ENCODE results near the gene GNB1L. TPM values are rescaled to one million over a fixed set of nuclear protein-coding genes. Genes with fewer than 3 reads are reported as not detected.

GNB1L gene
- total RNA-seq, 1 experiment from 2014 or later = 27.0 TPM

GRCh38 chr22:19892925-19893324 is 38.3 kb upstream of the GNB1L start:
- Histone ChIP-seq H2AFZ (ENCODE audit: low read length) (no peak overlapping the region), H4K20me1 (ENCODE audit: low read length) (no peaks in the 10 kb centered on the region), H3K4me2 (ENCODE audit: low read length) (no peak overlapping the region), H3K27ac (ENCODE audit: low read length) (no peak overlapping the region), H3K4me3 (ENCODE audit: low read length) (no peak overlapping the region), H3K79me2 (ENCODE audit: low read length) (no peaks in the 10 kb centered on the region), H3K27me3 (ENCODE audit: low read length) (no peaks in the 10 kb centered on the region), H3K36me3 (ENCODE audit: low read depth, low read length) (no peaks in the 10 kb centered on the region), H3K9me3 (ENCODE audit: low read length) (no peaks in the 10 kb centered on the region), H3K4me1 (ENCODE audit: insufficient read depth, low read length) (peaks cover 19% of the 10 kb centered on the region), H3K9me2 (replicated peaks; ENCODE audit: low read length) (no peaks in the 10 kb centered on the region), H3K9ac (ENCODE audit: low read length) (no peak overlapping the region), H3F3A (ENCODE audit: low read length, unreplicated experiment) (no peaks in the 10 kb centered on the region)
- intact Hi-C loops (cut with micrococcal nuclease) = no loop called here
- ChIA-PET CTCF (no interaction called here), POLR2A (ENCODE audit: unreplicated experiment) (no interaction called here)
- no peak for ATAC-seq
- TF ChIP-seq EZH2 (IDR thresholded peaks at IDR 0.05; ENCODE audit: low read length, unreplicated experiment) (no peak), EZH2phosphoT487 (IDR thresholded peaks at IDR 0.05; ENCODE audit: borderline replicate concordance, low read length) (no peak), CTCF (conservative IDR thresholded peaks at IDR 0.05; ENCODE audit: low read depth, low read length) (no peak)
- BruUV-seq (replicated peaks) = no TSS peak
- DNase-seq = no peak

GRCh38 chr22:19892257-19892879 is 37.7 kb upstream of the GNB1L start:
- DNase-seq = no peak
- Histone ChIP-seq H3K79me2 (ENCODE audit: low read length) (no peaks in the 10 kb centered on the region), H3K27ac (ENCODE audit: low read length) (peak overlapping the region; percentile 54), H3K27me3 (ENCODE audit: low read length) (no peaks in the 10 kb centered on the region), H3K9me3 (ENCODE audit: low read length) (no peaks in the 10 kb centered on the region), H3F3A (ENCODE audit: low read length, unreplicated experiment) (no peaks in the 10 kb centered on the region), H3K9me2 (replicated peaks; ENCODE audit: low read length) (no peaks in the 10 kb centered on the region), H3K36me3 (ENCODE audit: low read depth, low read length) (no peaks in the 10 kb centered on the region), H3K9ac (ENCODE audit: low read length) (0 out of 2 replicates have a peak overlapping the region, but pooled peaks have one; percentile 6), H2AFZ (ENCODE audit: low read length) (peak overlapping the region; percentile 65; the same call in 1 of the 2 replicates), H3K4me2 (ENCODE audit: low read length) (peak overlapping the region; percentile 66), H4K20me1 (ENCODE audit: low read length) (no peaks in the 10 kb centered on the region), H3K4me3 (ENCODE audit: low read length) (peak overlapping the region; percentile 22; the same call in 1 of the 2 replicates), H3K4me1 (ENCODE audit: insufficient read depth, low read length) (peaks cover 19% of the 10 kb centered on the region)
- CTCF ChIA-PET = interaction anchor here (1.2 kb wide), 1 partner anchor 162 kb away, joined by 4 read pairs; no protein-coding TSS in a partner anchor
- ATAC-seq = no peak
- intact Hi-C loops (cut with micrococcal nuclease) = no loop called here
- no peak for TF ChIP-seq EZH2phosphoT487 (IDR thresholded peaks at IDR 0.05; ENCODE audit: borderline replicate concordance, low read length)
- no peak for TF ChIP-seq EZH2 (IDR thresholded peaks at IDR 0.05; ENCODE audit: low read length, unreplicated experiment)
- no peak for TF ChIP-seq CTCF (conservative IDR thresholded peaks at IDR 0.05; ENCODE audit: low read depth, low read length)
- BruUV-seq (replicated peaks) = no TSS peak
- POLR2A ChIA-PET (ENCODE audit: unreplicated experiment) = no interaction called here
